HepG2 (cell line): ENCODE measurements around the gene FUT4. TPM values are rescaled to one million over a fixed set of nuclear protein-coding genes. Genes with fewer than 3 reads are reported as not detected.
A peak's percentile ranks its signal among the peaks of the same experiment; 100 is the strongest.

Experiments
- AKNA ChIP-seq: sonication (generic); formaldehyde crosslinking; IDR thresholded peaks from 2 replicates; pipeline ENCODE4 v1.4.0; 2020; ENCODE audit warnings: missing genetic modification reagents, borderline replicate concordance
- ESRRA ChIP-seq: sonication (generic); formaldehyde crosslinking; IDR thresholded peaks from 2 replicates; pipeline ENCODE4 v1.5.1; 2020; ENCODE audit warnings: mild to moderate bottlenecking, low read depth, missing genetic modification reagents
- FOXC1 ChIP-seq: sonication (generic); formaldehyde crosslinking; IDR thresholded peaks from 2 replicates; pipeline ENCODE4 v1.8.0; 2022; ENCODE audit warnings: mild to moderate bottlenecking, missing genetic modification reagents, borderline replicate concordance
- FOXK1 ChIP-seq: sonication (generic); formaldehyde crosslinking; IDR thresholded peaks from 2 replicates; pipeline ENCODE4 v1.4.0; 2020; ENCODE audit warnings: low read depth, missing genetic modification reagents, borderline replicate concordance
- HDAC1 ChIP-seq: sonication (generic); formaldehyde crosslinking; IDR thresholded peaks from 2 replicates; pipeline ENCODE4 v1.5.1; 2020; ENCODE audit warnings: mild to moderate bottlenecking, missing genetic modification reagents
- HNRNPLL ChIP-seq: fragments of 200-400 bp; formaldehyde crosslinking; IDR thresholded peaks from 2 replicates; pipeline ENCODE4 v1.6.1; 2017; ENCODE audit warnings: mild to moderate bottlenecking, low read depth, low read length; ENCODE audit not compliant: poor library complexity, severe bottlenecking
- MYPOP ChIP-seq: sonication (generic); formaldehyde crosslinking; IDR thresholded peaks from 2 replicates; pipeline ENCODE4 v1.8.1; 2023; ENCODE audit warnings: mild to moderate bottlenecking, moderate library complexity, missing genetic modification reagents
- NKX3-1 ChIP-seq: sonication (generic); formaldehyde crosslinking; IDR thresholded peaks from 2 replicates; pipeline ENCODE4 v1.5.0; 2020; ENCODE audit warnings: missing genetic modification reagents
- PHF8 ChIP-seq: sonication (generic); formaldehyde crosslinking; IDR thresholded peaks from 2 replicates; pipeline ENCODE4 v1.5.0; 2020; ENCODE audit warnings: missing genetic modification reagents
- POLR2AphosphoS5 ChIP-seq: IDR thresholded peaks from 2 replicates; pipeline ENCODE4 v1.6.1; 2012; ENCODE audit warnings: low read depth, low read length
- SSRP1 ChIP-seq: IDR thresholded peaks from 2 replicates; pipeline ENCODE4 v1.6.1; 2016; ENCODE audit warnings: control low read depth
- XBP1 ChIP-seq: sonication (generic); formaldehyde crosslinking; IDR thresholded peaks from 2 replicates; pipeline ENCODE4 v1.5.0; 2020; ENCODE audit warnings: missing genetic modification reagents
- ZFP36 ChIP-seq: fragments of 150-350 bp; IDR thresholded peaks from 2 replicates; pipeline ENCODE4 v1.6.1; 2018; ENCODE audit warnings: borderline replicate concordance, low read length, low read depth; ENCODE audit not compliant: partially characterized antibody
- ZGPAT ChIP-seq: IDR thresholded peaks from 2 replicates; pipeline ENCODE4 v1.6.1; 2016; ENCODE audit warnings: mild to moderate bottlenecking
- ZNF543 ChIP-seq: sonication (generic); formaldehyde crosslinking; IDR thresholded peaks from 2 replicates; pipeline ENCODE4 v1.4.0; 2020; ENCODE audit warnings: mild to moderate bottlenecking, missing genetic modification reagents
- ZNF781 ChIP-seq: sonication (generic); formaldehyde crosslinking; IDR thresholded peaks from 2 replicates; pipeline ENCODE4 v1.5.1; 2020; ENCODE audit warnings: borderline replicate concordance, mild to moderate bottlenecking, missing genetic modification reagents; ENCODE audit errors: not compliant biosample characterization
- ZUFSP ChIP-seq: sonication (generic); formaldehyde crosslinking; IDR thresholded peaks from 2 replicates; pipeline ENCODE4 v1.9.0; 2021; ENCODE audit warnings: missing genetic modification reagents, mild to moderate bottlenecking, borderline replicate concordance
- polyA plus RNA-seq, 8 experiments: library from polyadenylated mRNA; depleted of rRNA in 3 of 8; stranded (reverse) in 7 of 8; unstranded in 1 of 8; fragments of >200 nt; fragmentation: Illumina TruSeq in 4 of 8; extraction: Trizol in 4 of 8; gene quantifications; 2 replicates each; pipeline versions ENCODE4 v1.2.1 to v1.2.3, GENCODE V29; 2011 to 2016; ENCODE audit warnings: low read depth in 4 of 8, missing spikeins in 1 of 8, mixed read lengths in 1 of 8; ENCODE audit not compliant: insufficient read depth in 1 of 8
- total RNA-seq, 5 experiments: library from RNA; depleted of rRNA; stranded (reverse); fragments of >200 nt; fragmentation: Illumina TruSeq; extraction: Trizol; gene quantifications; 2 replicates each; pipeline ENCODE4 v1.2.3, GENCODE V29; 2016; ENCODE audit warnings: low read depth in 1 of 5
- TF ChIP-seq, protein P1 (sequence below): sonication (generic); formaldehyde crosslinking; IDR thresholded peaks from 2 replicates; pipeline ENCODE4 v1.4.0; 2020; ENCODE audit warnings: missing genetic modification reagents

FUT4 gene
- total and polyA plus RNA-seq, 2 of the 13 experiments (the other 11 are each of a cell fraction or from before 2014, with no cell fraction given) = 0.28 to 0.60 TPM

DNA sequence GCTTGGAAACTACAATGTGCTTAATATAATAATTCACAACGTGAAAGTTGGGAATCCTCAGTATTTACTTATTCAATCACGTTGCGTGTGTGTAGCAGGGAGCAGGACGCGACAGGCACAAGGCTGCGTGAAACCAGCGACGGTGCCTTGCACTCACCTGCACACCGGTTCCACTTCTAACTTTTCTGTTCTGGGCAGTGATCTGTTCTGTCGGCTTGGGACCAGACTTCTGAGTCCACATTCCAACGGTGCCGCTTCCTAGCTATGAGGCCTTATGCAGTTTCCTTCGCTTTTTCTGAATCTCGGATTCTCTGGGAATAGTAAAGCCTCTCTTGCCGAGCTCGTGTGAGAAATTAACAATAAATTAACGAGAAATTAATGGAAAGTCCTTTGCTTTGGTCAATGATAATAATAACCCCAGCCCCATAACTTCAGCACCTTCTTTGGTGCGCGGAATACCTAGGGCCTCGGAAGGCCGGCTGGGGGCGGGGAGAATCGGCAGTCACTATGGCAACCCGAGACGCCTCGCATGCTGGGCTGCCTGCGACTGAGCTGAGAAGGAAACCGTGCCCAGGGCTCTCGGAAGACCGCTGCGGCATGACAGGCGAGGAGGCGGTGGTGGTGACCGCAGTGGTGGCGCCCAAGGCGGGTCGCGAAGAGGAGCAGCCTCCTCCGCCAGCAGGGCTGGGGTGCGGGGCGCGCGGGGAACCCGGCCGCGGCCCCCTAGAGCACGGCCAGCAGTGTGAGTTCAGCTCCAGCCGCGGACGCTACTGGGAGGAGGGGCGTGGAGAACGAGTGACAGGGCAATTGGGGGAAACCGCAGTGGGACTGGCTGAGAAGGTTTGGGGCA is 31.6 kb upstream of the FUT4 start, which contains the start of gene C11orf97 (continued):
- no peak for TF ChIP-seq ZNF543 (CRISPR knock-in tag)
- no peak for TF ChIP-seq FOXC1 (CRISPR knock-in tag)
- no peak for TF ChIP-seq ZUFSP (CRISPR knock-in tag)
- TF ChIP-seq FOXK1 (CRISPR knock-in tag) = no peak
- no peak for TF ChIP-seq ESRRA
- no peak for TF ChIP-seq ZNF781 (CRISPR knock-in tag)
- TF ChIP-seq PHF8 = peak; percentile 15; the same call in 1 of the 2 replicates
- TF ChIP-seq HNRNPLL = peak; percentile 56
- no peak for TF ChIP-seq POLR2AphosphoS5
- TF ChIP-seq ZGPAT (CRISPR knock-in tag) = no peak
- TF ChIP-seq, protein P1, sequence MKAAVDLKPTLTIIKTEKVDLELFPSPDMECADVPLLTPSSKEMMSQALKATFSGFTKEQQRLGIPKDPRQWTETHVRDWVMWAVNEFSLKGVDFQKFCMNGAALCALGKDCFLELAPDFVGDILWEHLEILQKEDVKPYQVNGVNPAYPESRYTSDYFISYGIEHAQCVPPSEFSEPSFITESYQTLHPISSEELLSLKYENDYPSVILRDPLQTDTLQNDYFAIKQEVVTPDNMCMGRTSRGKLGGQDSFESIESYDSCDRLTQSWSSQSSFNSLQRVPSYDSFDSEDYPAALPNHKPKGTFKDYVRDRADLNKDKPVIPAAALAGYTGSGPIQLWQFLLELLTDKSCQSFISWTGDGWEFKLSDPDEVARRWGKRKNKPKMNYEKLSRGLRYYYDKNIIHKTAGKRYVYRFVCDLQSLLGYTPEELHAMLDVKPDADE (CRISPR knock-in tag) = no peak
- peak; percentile 90 for TF ChIP-seq HDAC1
- TF ChIP-seq NKX3-1 = no peak
- no peak for TF ChIP-seq SSRP1
- no peak for TF ChIP-seq ZFP36
- TF ChIP-seq XBP1 (CRISPR knock-in tag) = no peak
- TF ChIP-seq MYPOP (CRISPR knock-in tag) = no peak
- TF ChIP-seq AKNA (CRISPR knock-in tag) = no peak
